GM12891 (cell line): ENCODE data around the gene PEX5L.

Experiments
- PAX5 ChIP-seq: IDR thresholded peaks from 2 replicates; pipeline ENCODE4 v1.6.1; 2011; ENCODE audit warnings: low read length, moderate library complexity, mild to moderate bottlenecking; ENCODE audit not compliant: insufficient read depth, severe bottlenecking
- POLR2A ChIP-seq: IDR thresholded peaks from 2 replicates; pipeline ENCODE4 v1.6.1; 2011; ENCODE audit warnings: low read depth, low read length, control low read depth
- POLR2AphosphoS5 ChIP-seq: IDR thresholded peaks from 2 replicates; pipeline ENCODE4 v1.6.1; 2011; ENCODE audit warnings: low read depth, low read length, control low read depth
- POU2F2 ChIP-seq: IDR thresholded peaks from 2 replicates; pipeline ENCODE4 v1.6.1; 2011; ENCODE audit warnings: low read depth, mild to moderate bottlenecking, control low read depth, low read length, moderate library complexity
- SPI1 ChIP-seq: IDR thresholded peaks from 2 replicates; pipeline ENCODE4 v1.6.1; 2011; ENCODE audit warnings: low read depth, low read length, control low read depth
- TAF1 ChIP-seq: IDR thresholded peaks from 2 replicates; pipeline ENCODE4 v1.6.1; 2011; ENCODE audit warnings: low read depth, low read length, control low read depth

- TF ChIP-seq POLR2AphosphoS5 (no peak), POLR2A (no peak), TAF1 (no peak), SPI1 (no peak), POU2F2 (no peak), PAX5 (no peak)
These were observed 78.6 kb downstream of the PEX5L start for GRCh38 chr3:179958143-179958542.
